Trophoblast cell (in vitro differentiated cells and primary cell): Measurements from ENCODE around the gene CLDN11.

Experiments
- DNase-seq, 2 donors: peaks; one replicate each; pipeline ENCODE4 v3.0.0-alpha.2; 2016
- H2AFZ ChIP-seq: 2 replicates; pipeline ENCODE4 v1.6.1; 2013; ENCODE audit warnings: low read length, moderate library complexity, mild to moderate bottlenecking; ENCODE audit not compliant: insufficient read depth, poor library complexity
- H2AK5ac ChIP-seq: 2 replicates; pipeline ENCODE4 v1.6.1; 2013; ENCODE audit warnings: mild to moderate bottlenecking, low read length
- H2BK120ac ChIP-seq: 2 replicates; pipeline ENCODE4 v1.6.1; 2013; ENCODE audit warnings: low read length, mild to moderate bottlenecking, moderate library complexity; ENCODE audit not compliant: insufficient read depth, poor library complexity
- H2BK12ac ChIP-seq: 2 replicates; pipeline ENCODE4 v1.6.1; 2013; ENCODE audit warnings: mild to moderate bottlenecking, low read length, moderate library complexity
- H2BK5ac ChIP-seq: 2 replicates; pipeline ENCODE4 v1.6.1; 2013; ENCODE audit warnings: low read length, low read depth, moderate library complexity, mild to moderate bottlenecking; ENCODE audit not compliant: poor library complexity
- H3K14ac ChIP-seq: 2 replicates; pipeline ENCODE4 v1.6.1; 2013; ENCODE audit warnings: mild to moderate bottlenecking, low read length
- H3K18ac ChIP-seq: 2 replicates; pipeline ENCODE4 v1.6.1; 2013; ENCODE audit warnings: mild to moderate bottlenecking, low read length
- H3K23ac ChIP-seq: 2 replicates; pipeline ENCODE4 v1.6.1; 2013; ENCODE audit warnings: low read length
- H3K27ac ChIP-seq: 2 replicates; pipeline ENCODE4 v1.5.1; 2013; ENCODE audit warnings: low read depth, mild to moderate bottlenecking, inconsistent platforms, low read length, moderate library complexity
- H3K27me3 ChIP-seq: 2 replicates; pipeline ENCODE4 v1.6.1; 2013; ENCODE audit warnings: inconsistent platforms, mild to moderate bottlenecking, low read length, moderate library complexity; ENCODE audit not compliant: insufficient read depth
- H3K36me3 ChIP-seq, 2 experiments: 1 replicate in 1 of 2; 2 replicates in 1 of 2; pipeline ENCODE4 v1.6.1; 2013; ENCODE audit warnings: low read length in 2 of 2, mild to moderate bottlenecking in 2 of 2, moderate library complexity in 1 of 2; ENCODE audit not compliant: insufficient read depth in 2 of 2, control insufficient read depth in 1 of 2
- H3K4ac ChIP-seq: 2 replicates; pipeline ENCODE4 v1.6.1; 2013; ENCODE audit warnings: low read depth, mild to moderate bottlenecking, low read length, moderate library complexity
- H3K4me1 ChIP-seq, 2 experiments: 1 replicate in 1 of 2; 2 replicates in 1 of 2; pipeline ENCODE4 v1.6.1; 2013; ENCODE audit warnings: low read length in 2 of 2, mild to moderate bottlenecking in 2 of 2, moderate library complexity in 1 of 2; ENCODE audit not compliant: insufficient read depth in 2 of 2, control insufficient read depth in 1 of 2
- H3K4me2 ChIP-seq: 2 replicates; pipeline ENCODE4 v1.6.1; 2013; ENCODE audit warnings: inconsistent platforms, mild to moderate bottlenecking, low read length, moderate library complexity
- H3K4me3 ChIP-seq: 2 replicates; pipeline ENCODE4 v1.5.1; 2013; ENCODE audit warnings: mild to moderate bottlenecking, low read depth, low read length, inconsistent platforms
- H3K79me1 ChIP-seq: one replicate; pipeline ENCODE4 v1.6.1; 2013; ENCODE audit warnings: low read length
- H3K79me2 ChIP-seq: 2 replicates; pipeline ENCODE4 v1.6.1; 2013; ENCODE audit warnings: low read length, mild to moderate bottlenecking; ENCODE audit not compliant: control insufficient read depth, insufficient read depth, poor library complexity
- H3K9ac ChIP-seq: 2 replicates; pipeline ENCODE4 v1.6.1; 2013; ENCODE audit warnings: mild to moderate bottlenecking, low read length
- H3K9me3 ChIP-seq: 2 replicates; pipeline ENCODE4 v1.6.1; 2013; ENCODE audit warnings: low read depth, mild to moderate bottlenecking, control low read depth, inconsistent platforms, low read length; ENCODE audit not compliant: insufficient read depth
- H4K12ac ChIP-seq: 2 replicates; pipeline ENCODE4 v1.6.1; 2013; ENCODE audit warnings: low read depth, mild to moderate bottlenecking, low read length, moderate library complexity
- H4K8ac ChIP-seq: 2 replicates; pipeline ENCODE4 v1.6.1; 2013; ENCODE audit warnings: low read depth, mild to moderate bottlenecking, low read length, moderate library complexity
- H4K91ac ChIP-seq: one replicate; pipeline ENCODE4 v1.6.1; 2013; ENCODE audit warnings: low read depth, mild to moderate bottlenecking, low read length, moderate library complexity
- WGBS: extraction: QIAGEN DNeasy Blood & Tissue Kit; methylation state at CpG from one replicate; pipeline ENCODE4 v1.1.7; 2013; ENCODE audit warnings: missing lambda C conversion rate; ENCODE audit not compliant: insufficient read length, insufficient coverage; ENCODE audit errors: extremely low coverage; 5-methylcytosine and 5-hydroxymethylcytosine counted together

The CLDN11 gene

DNA sequence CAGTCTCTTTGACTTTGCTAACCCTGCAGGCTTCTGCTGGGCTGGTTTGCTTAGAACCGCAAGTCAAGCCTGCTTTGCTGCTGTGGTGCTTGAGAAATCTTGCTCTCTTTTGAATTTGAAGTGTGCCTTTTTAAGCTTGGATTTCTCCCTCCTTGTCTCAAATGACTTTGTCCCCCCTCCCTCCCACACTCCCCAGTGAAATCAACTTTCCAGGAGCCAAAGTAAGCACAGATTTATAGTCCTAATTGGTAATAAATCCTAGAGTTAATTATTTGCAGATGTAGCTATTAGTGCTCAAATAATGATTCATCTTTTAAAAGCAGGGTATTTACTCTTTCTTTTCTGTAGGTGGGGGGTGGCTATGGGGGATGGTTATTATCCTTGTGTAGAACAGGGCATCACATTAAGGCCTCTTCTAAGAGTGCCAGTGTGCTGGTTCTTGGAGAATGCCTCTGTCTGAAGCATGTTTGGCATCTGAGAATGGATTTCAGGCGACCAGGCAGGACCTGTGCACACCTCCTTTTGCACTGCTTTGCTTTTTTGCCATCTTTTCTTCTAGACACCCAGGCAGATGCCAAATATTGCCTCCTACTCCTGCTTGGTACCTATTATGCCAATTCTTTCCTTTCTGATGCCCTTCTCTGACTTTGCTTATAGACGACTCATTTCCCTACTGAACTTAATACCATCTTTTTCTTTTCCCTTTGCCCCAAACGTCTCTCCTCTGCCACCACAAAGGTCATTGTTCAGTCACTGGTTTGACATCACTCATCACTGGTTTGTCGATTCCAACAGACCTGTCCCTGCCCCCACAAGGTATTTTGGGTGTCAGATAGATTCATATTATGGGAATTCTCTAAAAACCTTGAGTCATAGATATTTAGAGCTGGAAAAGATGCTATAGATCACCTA, 50.7 kb downstream of the CLDN11 start:
- no peak overlapping the region for H3K27ac ChIP-seq
- H2BK120ac ChIP-seq, result no peak overlapping the region
- H2AFZ ChIP-seq, result no peak overlapping the region
- no peak overlapping the region for H2BK5ac ChIP-seq
- no peak overlapping the region for H4K8ac ChIP-seq
- no peak overlapping the region for H3K4ac ChIP-seq
- no peaks in the 10 kb centered on the region for H3K9me3 ChIP-seq
- no peaks in the 10 kb centered on the region for H3K4me1 ChIP-seq
- H3K79me2 ChIP-seq, result no peaks in the 10 kb centered on the region
- no peak overlapping the region for H4K12ac ChIP-seq
- no CpG with 5 or more reads among the region's 5 CpGs for WGBS
- no peak for DNase-seq
- no peak overlapping the region for H4K91ac ChIP-seq
- no peaks in the 10 kb centered on the region for H3K79me1 ChIP-seq
- no peak overlapping the region for H3K23ac ChIP-seq
- H3K4me2 ChIP-seq, result no peak overlapping the region
- H3K27me3 ChIP-seq, result no peaks in the 10 kb centered on the region
- no peak overlapping the region for H2BK12ac ChIP-seq
- H3K14ac ChIP-seq, result no peak overlapping the region
- no peak overlapping the region for H2AK5ac ChIP-seq
- no peak overlapping the region for H3K9ac ChIP-seq
- no peak overlapping the region for H3K18ac ChIP-seq
- H3K36me3 ChIP-seq, result no peaks in the 10 kb centered on the region
- H3K4me3 ChIP-seq, result no peak overlapping the region

DNA sequence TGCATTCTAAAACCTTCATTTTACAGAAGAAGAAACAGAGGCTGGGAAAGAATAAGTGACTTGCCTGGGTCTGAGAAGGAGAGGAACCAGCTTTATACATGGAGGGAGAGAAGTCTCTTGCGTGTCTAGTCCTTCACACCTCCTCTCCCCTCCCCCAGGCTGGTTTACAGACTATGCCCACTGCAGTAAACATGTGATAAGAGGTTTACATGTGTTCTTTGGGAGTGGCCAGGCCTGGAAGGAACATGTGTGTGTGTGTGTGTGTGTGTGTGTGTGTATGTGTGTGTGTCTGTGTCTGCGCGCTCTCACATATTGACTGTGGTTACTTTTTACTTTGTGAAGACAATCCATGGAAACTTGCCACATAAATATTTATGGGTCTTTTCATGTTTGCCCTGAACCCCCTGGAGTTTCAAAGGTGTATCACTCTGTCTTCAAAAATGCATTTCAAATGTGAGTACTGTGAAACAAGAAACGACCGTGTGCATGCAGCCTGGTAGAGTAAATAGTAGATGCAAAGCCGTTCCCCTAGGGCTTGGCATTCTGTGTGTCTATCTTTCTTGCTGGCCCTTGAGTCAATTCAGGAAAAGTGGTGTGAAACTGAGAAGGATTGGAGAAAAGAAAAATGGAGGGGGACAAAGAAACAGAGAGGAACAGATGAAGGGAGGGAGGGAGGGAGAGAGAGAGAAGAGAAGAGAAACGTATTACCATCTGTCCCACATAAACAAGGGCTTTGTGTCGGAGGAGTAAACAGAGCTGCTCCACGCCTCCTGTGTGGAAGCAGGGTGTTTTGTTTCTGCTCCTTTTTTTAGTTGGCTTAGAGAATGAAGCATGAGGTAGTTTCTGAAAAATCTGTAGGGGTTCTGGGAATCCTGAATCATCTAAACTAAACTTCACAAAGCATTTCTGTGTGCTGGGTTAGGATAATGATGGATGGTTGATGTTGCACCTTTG, 51.7 kb downstream of the CLDN11 start:
- Histone ChIP-seq H3K36me3 (no peaks in the 10 kb centered on the region), H3K9ac (no peak overlapping the region), H2AK5ac (no peak overlapping the region), H3K4me2 (no peak overlapping the region), H3K14ac (no peak overlapping the region), H3K23ac (no peak overlapping the region), H2BK5ac (no peak overlapping the region), H4K12ac (no peak overlapping the region), H3K18ac (no peak overlapping the region), H3K79me2 (no peaks in the 10 kb centered on the region), H2BK120ac (no peak overlapping the region), H3K4me3 (no peak overlapping the region), H2BK12ac (no peak overlapping the region), H3K79me1 (no peaks in the 10 kb centered on the region), H4K91ac (no peak overlapping the region), H2AFZ (no peak overlapping the region), H3K27ac (no peak overlapping the region), H3K9me3 (no peaks in the 10 kb centered on the region), H3K4ac (no peak overlapping the region), H3K27me3 (no peaks in the 10 kb centered on the region), H3K4me1 (no peaks in the 10 kb centered on the region), H4K8ac (no peak overlapping the region)
- WGBS, result no CpG with 5 or more reads among the region's 9 CpGs
- DNase-seq, result no peak

DNA sequence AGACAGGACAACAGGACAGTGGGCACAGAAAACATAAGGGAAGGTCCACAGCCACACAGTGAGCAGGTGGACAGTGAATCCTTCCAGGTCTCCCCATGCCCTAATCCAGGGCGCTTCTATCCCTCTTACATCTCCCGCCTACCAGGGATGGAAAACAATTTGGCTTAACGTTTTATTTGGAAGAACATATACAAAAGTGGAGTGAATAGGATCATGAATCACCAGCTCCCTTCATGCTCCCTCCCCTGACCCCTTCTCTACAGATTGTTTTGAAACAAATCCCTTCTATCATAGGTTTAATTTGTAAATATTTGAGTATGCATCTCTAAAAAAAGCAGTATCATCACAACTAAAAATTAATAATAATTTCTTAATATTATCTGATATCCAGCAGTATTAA, 52.5 kb downstream of the CLDN11 start:
- no peak overlapping the region for H2BK12ac ChIP-seq
- no peak overlapping the region for H3K4ac ChIP-seq
- H3K4me1 ChIP-seq, result no peaks in the 10 kb centered on the region
- no peak overlapping the region for H4K12ac ChIP-seq
- H3K18ac ChIP-seq, result no peak overlapping the region
- H3K9me3 ChIP-seq, result no peaks in the 10 kb centered on the region
- no CpG with 5 or more reads among the region's 3 CpGs for WGBS
- H4K91ac ChIP-seq, result no peak overlapping the region
- H2BK5ac ChIP-seq, result no peak overlapping the region
- H3K27ac ChIP-seq, result no peak overlapping the region
- no peak overlapping the region for H4K8ac ChIP-seq
- no peak overlapping the region for H2BK120ac ChIP-seq
- no peak for DNase-seq
- no peaks in the 10 kb centered on the region for H3K79me2 ChIP-seq
- H3K36me3 ChIP-seq, result no peaks in the 10 kb centered on the region
- H3K79me1 ChIP-seq, result no peaks in the 10 kb centered on the region
- no peak overlapping the region for H2AFZ ChIP-seq
- H2AK5ac ChIP-seq, result no peak overlapping the region
- H3K23ac ChIP-seq, result no peak overlapping the region
- H3K9ac ChIP-seq, result no peak overlapping the region
- H3K14ac ChIP-seq, result no peak overlapping the region
- no peaks in the 10 kb centered on the region for H3K27me3 ChIP-seq
- H3K4me3 ChIP-seq, result no peak overlapping the region
- no peak overlapping the region for H3K4me2 ChIP-seq

DNA sequence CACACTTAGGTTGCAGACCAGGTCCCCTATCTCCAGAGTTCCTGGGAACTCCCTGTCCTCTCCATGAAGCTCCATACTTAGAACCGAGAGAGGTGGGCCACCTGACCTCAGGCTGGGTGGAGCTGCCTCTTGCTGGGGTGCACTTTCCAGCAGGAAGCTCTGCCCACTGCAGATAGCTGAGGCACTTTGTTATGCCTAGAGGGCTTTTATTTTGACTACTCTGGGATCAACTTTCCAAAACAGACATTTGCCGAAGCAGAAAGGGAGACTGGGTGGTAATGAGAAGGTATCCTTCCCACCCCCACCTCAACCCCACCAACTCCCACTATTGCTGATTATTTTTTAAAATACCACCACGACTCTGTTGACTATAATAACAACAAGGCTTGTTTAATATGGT, 54.7 kb downstream of the CLDN11 start:
- H3K79me2 ChIP-seq, result no peaks in the 10 kb centered on the region
- H4K12ac ChIP-seq, result no peak overlapping the region
- no peak overlapping the region for H3K23ac ChIP-seq
- H2BK12ac ChIP-seq, result no peak overlapping the region
- no peaks in the 10 kb centered on the region for H3K4me1 ChIP-seq
- no peak overlapping the region for H3K4me2 ChIP-seq
- H2AFZ ChIP-seq, result no peak overlapping the region
- no peaks in the 10 kb centered on the region for H3K36me3 ChIP-seq
- H4K8ac ChIP-seq, result no peak overlapping the region
- no peak overlapping the region for H2AK5ac ChIP-seq
- H4K91ac ChIP-seq, result no peak overlapping the region
- H3K14ac ChIP-seq, result no peak overlapping the region
- no CpG with 5 or more reads among the region's 3 CpGs for WGBS
- no peak overlapping the region for H3K4ac ChIP-seq
- H3K27ac ChIP-seq, result no peak overlapping the region
- DNase-seq, result no peak
- no peaks in the 10 kb centered on the region for H3K9me3 ChIP-seq
- no peak overlapping the region for H2BK5ac ChIP-seq
- no peaks in the 10 kb centered on the region for H3K27me3 ChIP-seq
- H3K9ac ChIP-seq, result no peak overlapping the region
- no peaks in the 10 kb centered on the region for H3K79me1 ChIP-seq
- no peak overlapping the region for H3K4me3 ChIP-seq
- no peak overlapping the region for H2BK120ac ChIP-seq
- H3K18ac ChIP-seq, result no peak overlapping the region
